HEK293 (cell line): ENCODE data around the gene LRRC26.

Source experiments
- BCL11A ChIP-seq: fragments of 450-650 bp; formaldehyde crosslinking; IDR thresholded peaks from 2 replicates; pipeline ENCODE4 v1.5.1; 2016; ENCODE audit warnings: low read depth, missing biosample characterization, missing genetic modification characterization
- KLF16 ChIP-seq: fragments of 450-650 bp; formaldehyde crosslinking; IDR thresholded peaks from 2 replicates; pipeline ENCODE4 v1.5.1; 2017; ENCODE audit warnings: missing biosample characterization, missing genetic modification characterization
- PRDM6 ChIP-seq: fragments of 450-650 bp; formaldehyde crosslinking; IDR thresholded peaks from 2 replicates; pipeline ENCODE4 v1.5.1; 2017; ENCODE audit warnings: missing biosample characterization, missing genetic modification characterization
- RBAK ChIP-seq: fragments of 450-650 bp; formaldehyde crosslinking; IDR thresholded peaks from 2 replicates; pipeline ENCODE4 v1.5.1; 2016; ENCODE audit warnings: missing biosample characterization, missing genetic modification characterization
- TSHZ1 ChIP-seq: fragments of 450-650 bp; formaldehyde crosslinking; IDR thresholded peaks from 2 replicates; pipeline ENCODE4 v1.5.1; 2016; ENCODE audit warnings: missing biosample characterization, missing genetic modification characterization, borderline replicate concordance
- WT1 ChIP-seq: fragments of 450-650 bp; formaldehyde crosslinking; IDR thresholded peaks from 2 replicates; pipeline ENCODE4 v1.5.1; 2016; ENCODE audit warnings: missing biosample characterization, missing genetic modification characterization
- ZFP41 ChIP-seq: fragments of 450-650 bp; formaldehyde crosslinking; IDR thresholded peaks from 2 replicates; pipeline ENCODE4 v1.5.1; 2016; ENCODE audit warnings: missing biosample characterization, missing genetic modification characterization, borderline replicate concordance
- ZNF140 ChIP-seq: fragments of 450-650 bp; formaldehyde crosslinking; IDR thresholded peaks from 2 replicates; pipeline ENCODE4 v1.5.1; 2016; ENCODE audit warnings: missing biosample characterization, missing genetic modification characterization
- ZNF148 ChIP-seq: fragments of 450-650 bp; formaldehyde crosslinking; IDR thresholded peaks from 2 replicates; pipeline ENCODE4 v1.5.0; 2017; ENCODE audit warnings: missing biosample characterization, missing genetic modification characterization, borderline replicate concordance
- ZNF184 ChIP-seq: fragments of 450-650 bp; IDR thresholded peaks from 2 replicates; pipeline ENCODE4 v1.5.1; 2018; ENCODE audit warnings: missing biosample characterization, mild to moderate bottlenecking, missing genetic modification characterization
- ZNF202 ChIP-seq: fragments of 450-650 bp; formaldehyde crosslinking; IDR thresholded peaks from 2 replicates; pipeline ENCODE4 v1.5.1; 2016; ENCODE audit warnings: missing biosample characterization, missing genetic modification characterization, borderline replicate concordance
- ZNF211 ChIP-seq: fragments of 450-650 bp; formaldehyde crosslinking; IDR thresholded peaks from 2 replicates; pipeline ENCODE4 v1.5.1; 2016; ENCODE audit warnings: low read depth, missing biosample characterization, missing genetic modification characterization
- ZNF214 ChIP-seq: fragments of 450-650 bp; formaldehyde crosslinking; IDR thresholded peaks from 2 replicates; pipeline ENCODE4 v1.5.1; 2017; ENCODE audit warnings: missing biosample characterization, mild to moderate bottlenecking, missing genetic modification characterization, borderline replicate concordance
- ZNF26 ChIP-seq: fragments of 450-650 bp; formaldehyde crosslinking; IDR thresholded peaks from 2 replicates; pipeline ENCODE4 v1.5.1; 2016; ENCODE audit warnings: missing biosample characterization, missing genetic modification characterization
- ZNF280D ChIP-seq: fragments of 450-650 bp; formaldehyde crosslinking; IDR thresholded peaks from 2 replicates; pipeline ENCODE4 v1.5.1; 2016; ENCODE audit warnings: missing biosample characterization, missing genetic modification characterization
- ZNF514 ChIP-seq: fragments of 450-650 bp; formaldehyde crosslinking; IDR thresholded peaks from 2 replicates; pipeline ENCODE4 v1.5.1; 2016; ENCODE audit warnings: missing biosample characterization, missing genetic modification characterization
- ZNF629 ChIP-seq: fragments of 450-650 bp; formaldehyde crosslinking; IDR thresholded peaks from 2 replicates; pipeline ENCODE4 v1.5.1; 2017; ENCODE audit warnings: missing biosample characterization, missing genetic modification characterization
- ZNF645 ChIP-seq: fragments of 450-650 bp; formaldehyde crosslinking; IDR thresholded peaks from 2 replicates; pipeline ENCODE4; 2016; ENCODE audit warnings: missing biosample characterization, missing genetic modification characterization
- ZNF670 ChIP-seq: fragments of 450-650 bp; formaldehyde crosslinking; IDR thresholded peaks from 2 replicates; pipeline ENCODE4 v1.5.1; 2016; ENCODE audit warnings: missing biosample characterization, missing genetic modification characterization, low read depth
- ZNF692 ChIP-seq: fragments of 450-650 bp; formaldehyde crosslinking; IDR thresholded peaks from 2 replicates; pipeline ENCODE4 v1.5.1; 2016; ENCODE audit warnings: missing biosample characterization, missing genetic modification characterization
- ZNF830 ChIP-seq: fragments of 450-650 bp; IDR thresholded peaks from 2 replicates; pipeline ENCODE4 v1.5.0; 2018; ENCODE audit warnings: missing biosample characterization, missing genetic modification characterization, low read depth, mild to moderate bottlenecking, moderate library complexity

Gene LRRC26

GRCh38 chr9:137168904-137169856 lies 671 bp downstream of the LRRC26 start (continued):
- TF ChIP-seq ZNF645 (tag by site-specific recombination) (no peak), ZNF202 (tag by site-specific recombination) (no peak), ZNF26 (tag by site-specific recombination) (no peak), BCL11A (tag by site-specific recombination) (no peak), ZNF670 (tag by site-specific recombination) (no peak), TSHZ1 (tag by site-specific recombination) (no peak), ZNF214 (tag by site-specific recombination) (no peak), RBAK (tag by site-specific recombination) (no peak), ZNF830 (tag by site-specific recombination) (no peak), ZNF184 (no peak), ZNF692 (tag by site-specific recombination) (no peak), ZNF280D (tag by site-specific recombination) (no peak), KLF16 (tag by site-specific recombination) (no peak), ZNF140 (tag by site-specific recombination) (no peak), ZNF514 (no peak), ZNF211 (tag by site-specific recombination) (no peak), ZNF629 (tag by site-specific recombination) (no peak), ZNF148 (tag by site-specific recombination) (no peak), PRDM6 (tag by site-specific recombination) (no peak), WT1 (no peak), ZFP41 (no peak)
